Cardiac muscle cell (in vitro differentiated cells and primary cell): ENCODE data around the gene NLRP4. TPM values are rescaled to one million over a fixed set of nuclear protein-coding genes. Genes with fewer than 3 reads are reported as not detected.

Source experiments
- DNase-seq, 2 donors: peaks; one replicate each; pipeline versions ENCODE4 v3.0.0 to v3.0.0-alpha.2; 2010 to 2017; ENCODE audit warnings: low read depth in 1 of 2, low spot score in 1 of 2
- H3K27ac ChIP-seq: fragments of 200-600 bp; sonication (generic); 2 replicates; pipeline ENCODE4 v1.5.1; 2016
- H3K27me3 ChIP-seq: fragments of 200-600 bp; sonication (generic); 2 replicates; pipeline ENCODE4 v1.6.0; 2016; ENCODE audit warnings: control low read depth
- H3K36me3 ChIP-seq: fragments of 200-600 bp; sonication (generic); 2 replicates; pipeline ENCODE4 v1.5.1; 2016; ENCODE audit warnings: control low read depth
- H3K4me1 ChIP-seq: fragments of 200-600 bp; sonication (generic); 2 replicates; pipeline ENCODE4 v1.8.1; 2017; ENCODE audit warnings: low read depth, mild to moderate bottlenecking, mixed run types
- H3K4me3 ChIP-seq: fragments of 200-600 bp; sonication (generic); 2 replicates; pipeline ENCODE4 v1.5.1; 2016; ENCODE audit warnings: mild to moderate bottlenecking
- H3K9me3 ChIP-seq: fragments of 200-600 bp; sonication (generic); 2 replicates; pipeline ENCODE4 v1.5.1; 2017; ENCODE audit warnings: low read depth, mild to moderate bottlenecking, control low read depth
- CTCF ChIP-seq: IDR thresholded peaks from 2 replicates; pipeline ENCODE4 v1.5.1; 2012; ENCODE audit warnings: low read depth, mild to moderate bottlenecking, low read length
- polyA plus RNA-seq: library from polyadenylated mRNA; unstranded; fragments of >200 nt; fragmentation: Nextera tagmentation; extraction: Ambion mirVana; gene quantifications from 2 replicates; pipeline ENCODE4 v1.2.1, GENCODE V29; 2016
- total RNA-seq: library from RNA; depleted of rRNA; stranded (reverse); fragments of >200 nt; gene quantifications from 2 replicates; pipeline ENCODE4 v1.2.3, GENCODE V29; 2016

The NLRP4 gene
- total and polyA plus RNA-seq, 2 experiments from 2014 or later, result not detected

GRCh38 chr19:55858401-55858800 is 22.1 kb downstream of the NLRP4 start:
- H3K9me3 ChIP-seq, result no peaks in the 10 kb centered on the region
- H3K27ac ChIP-seq, result no peak overlapping the region

GRCh38 chr19:55858969-55859368 is 22.6 kb downstream of the NLRP4 start:
- Histone ChIP-seq H3K36me3 (no peaks in the 10 kb centered on the region), H3K9me3 (no peaks in the 10 kb centered on the region), H3K4me3 (no peak overlapping the region), H3K27me3 (no peaks in the 10 kb centered on the region), H3K27ac (no peak overlapping the region), H3K4me1 (no peaks in the 10 kb centered on the region)
- DNase-seq, result no peak
- TF ChIP-seq CTCF, result no peak

More at GRCh38 chr19:55858401-55858800, 22.1 kb downstream of the NLRP4 start:
- H3K27me3 ChIP-seq, result no peaks in the 10 kb centered on the region
- TF ChIP-seq CTCF, result no peak
- no peak overlapping the region for H3K4me3 ChIP-seq
- H3K36me3 ChIP-seq, result no peaks in the 10 kb centered on the region
- H3K4me1 ChIP-seq, result no peaks in the 10 kb centered on the region
- no peak for DNase-seq

- DNase-seq, result no peak
- H3K4me1 ChIP-seq, result no peaks in the 10 kb centered on the region
- no peak overlapping the region for H3K4me3 ChIP-seq
- H3K36me3 ChIP-seq, result no peaks in the 10 kb centered on the region
- no peaks in the 10 kb centered on the region for H3K9me3 ChIP-seq
- no peaks in the 10 kb centered on the region for H3K27me3 ChIP-seq
- no peak overlapping the region for H3K27ac ChIP-seq
- TF ChIP-seq CTCF, result no peak
These were observed 30.2 kb downstream of the NLRP4 start for GRCh38 chr19:55866521-55866920.

- H3K4me3 ChIP-seq, result no peak overlapping the region
- H3K9me3 ChIP-seq, result no peaks in the 10 kb centered on the region
- no peak for DNase-seq
- TF ChIP-seq CTCF, result no peak
- H3K27me3 ChIP-seq, result no peaks in the 10 kb centered on the region
- H3K4me1 ChIP-seq, result no peaks in the 10 kb centered on the region
- no peaks in the 10 kb centered on the region for H3K36me3 ChIP-seq
- no peak overlapping the region for H3K27ac ChIP-seq
These were observed 30.8 kb downstream of the NLRP4 start for GRCh38 chr19:55867101-55867500.

GRCh38 chr19:55870736-55871135 is 34.4 kb downstream of the NLRP4 start:
- no peaks in the 10 kb centered on the region for H3K9me3 ChIP-seq
- no peaks in the 10 kb centered on the region for H3K4me1 ChIP-seq
- TF ChIP-seq CTCF, result no peak
- H3K4me3 ChIP-seq, result no peak overlapping the region
- H3K36me3 ChIP-seq, result no peaks in the 10 kb centered on the region
- no peak for DNase-seq
- H3K27me3 ChIP-seq, result no peaks in the 10 kb centered on the region
- H3K27ac ChIP-seq, result no peak overlapping the region

- H3K27me3 ChIP-seq, result no peaks in the 10 kb centered on the region
- no peak for TF ChIP-seq CTCF
- no peaks in the 10 kb centered on the region for H3K36me3 ChIP-seq
- no peak for DNase-seq
- no peaks in the 10 kb centered on the region for H3K4me1 ChIP-seq
- no peak overlapping the region for H3K4me3 ChIP-seq
- no peak overlapping the region for H3K27ac ChIP-seq
- H3K9me3 ChIP-seq, result peaks cover 2% of the 10 kb centered on the region
These were observed 40.9 kb downstream of the NLRP4 start for GRCh38 chr19:55877211-55877610.
